Nephron progenitor cell (in vitro differentiated cells): ENCODE results near the gene ETF1.

ENCODE experiments used
- DNase-seq: peaks from one replicate; pipeline ENCODE4 v3.0.0; 2021
- H3K27ac Mint-ChIP-seq: 2 replicates; pipeline ENCODE4 v1.8.0; 2021; ENCODE audit warnings: mild to moderate bottlenecking, moderate library complexity, mixed read lengths
- H3K27me3 Mint-ChIP-seq: 2 replicates; pipeline ENCODE4 v1.8.0; 2021; ENCODE audit warnings: mild to moderate bottlenecking, low read depth, mixed read lengths; ENCODE audit not compliant: poor library complexity
- H3K36me3 Mint-ChIP-seq: 2 replicates; pipeline ENCODE4 v1.8.0; 2021; ENCODE audit warnings: low read depth, mixed read lengths
- H3K4me1 Mint-ChIP-seq: 2 replicates; pipeline ENCODE4 v1.8.0; 2021; ENCODE audit warnings: mixed read lengths
- H3K4me3 Mint-ChIP-seq: 2 replicates; pipeline ENCODE4 v1.8.0; 2021; ENCODE audit warnings: mild to moderate bottlenecking, moderate library complexity, mixed read lengths
- H3K9me3 Mint-ChIP-seq: 2 replicates; pipeline ENCODE4 v1.8.0; 2021; ENCODE audit warnings: mild to moderate bottlenecking, moderate library complexity, mixed read lengths
- TF ChIP-seq, protein P1 (sequence below): fragments of 200-600 bp; sonication (generic); IDR thresholded peaks from 2 replicates; pipeline ENCODE4 v1.5.0; 2021; ENCODE audit warnings: antibody characterized with exemption

Gene ETF1

DNA sequence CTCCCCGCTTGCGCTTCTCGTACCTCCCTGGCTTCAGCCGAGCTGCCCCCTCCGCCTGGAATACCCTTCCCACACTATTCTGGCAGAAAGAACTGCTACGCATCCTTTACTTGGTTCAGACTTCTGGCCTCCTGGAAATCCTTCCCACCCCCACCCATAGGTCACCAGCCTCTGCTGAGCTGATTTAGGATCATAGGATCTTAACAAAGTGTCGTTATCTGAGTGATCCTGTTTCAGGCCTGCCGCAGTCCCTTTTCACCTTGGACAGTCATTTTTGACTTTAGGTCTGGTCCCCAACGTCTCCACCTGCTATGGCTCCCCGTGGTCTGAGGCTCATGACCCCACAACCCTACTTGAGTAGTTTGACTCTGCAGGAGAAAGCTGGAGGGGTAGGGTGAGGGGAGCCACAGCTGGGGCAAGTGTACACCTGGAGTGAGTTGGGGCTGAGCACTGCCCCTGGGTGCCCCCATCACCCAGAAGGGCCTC lies 50.4 kb downstream of the ETF1 start:
- peak overlapping the region; percentile 90 for H3K4me3 Mint-ChIP-seq
- no peaks in the 10 kb centered on the region for H3K36me3 Mint-ChIP-seq
- TF ChIP-seq, protein P1, sequence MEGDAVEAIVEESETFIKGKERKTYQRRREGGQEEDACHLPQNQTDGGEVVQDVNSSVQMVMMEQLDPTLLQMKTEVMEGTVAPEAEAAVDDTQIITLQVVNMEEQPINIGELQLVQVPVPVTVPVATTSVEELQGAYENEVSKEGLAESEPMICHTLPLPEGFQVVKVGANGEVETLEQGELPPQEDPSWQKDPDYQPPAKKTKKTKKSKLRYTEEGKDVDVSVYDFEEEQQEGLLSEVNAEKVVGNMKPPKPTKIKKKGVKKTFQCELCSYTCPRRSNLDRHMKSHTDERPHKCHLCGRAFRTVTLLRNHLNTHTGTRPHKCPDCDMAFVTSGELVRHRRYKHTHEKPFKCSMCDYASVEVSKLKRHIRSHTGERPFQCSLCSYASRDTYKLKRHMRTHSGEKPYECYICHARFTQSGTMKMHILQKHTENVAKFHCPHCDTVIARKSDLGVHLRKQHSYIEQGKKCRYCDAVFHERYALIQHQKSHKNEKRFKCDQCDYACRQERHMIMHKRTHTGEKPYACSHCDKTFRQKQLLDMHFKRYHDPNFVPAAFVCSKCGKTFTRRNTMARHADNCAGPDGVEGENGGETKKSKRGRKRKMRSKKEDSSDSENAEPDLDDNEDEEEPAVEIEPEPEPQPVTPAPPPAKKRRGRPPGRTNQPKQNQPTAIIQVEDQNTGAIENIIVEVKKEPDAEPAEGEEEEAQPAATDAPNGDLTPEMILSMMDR: no peak
- H3K4me1 Mint-ChIP-seq: peaks cover 47% of the 10 kb centered on the region
- no peaks in the 10 kb centered on the region for H3K9me3 Mint-ChIP-seq
- H3K27me3 Mint-ChIP-seq: peaks cover 14% of the 10 kb centered on the region
- no peak for DNase-seq
- peak overlapping the region; percentile 29 for H3K27ac Mint-ChIP-seq

DNA sequence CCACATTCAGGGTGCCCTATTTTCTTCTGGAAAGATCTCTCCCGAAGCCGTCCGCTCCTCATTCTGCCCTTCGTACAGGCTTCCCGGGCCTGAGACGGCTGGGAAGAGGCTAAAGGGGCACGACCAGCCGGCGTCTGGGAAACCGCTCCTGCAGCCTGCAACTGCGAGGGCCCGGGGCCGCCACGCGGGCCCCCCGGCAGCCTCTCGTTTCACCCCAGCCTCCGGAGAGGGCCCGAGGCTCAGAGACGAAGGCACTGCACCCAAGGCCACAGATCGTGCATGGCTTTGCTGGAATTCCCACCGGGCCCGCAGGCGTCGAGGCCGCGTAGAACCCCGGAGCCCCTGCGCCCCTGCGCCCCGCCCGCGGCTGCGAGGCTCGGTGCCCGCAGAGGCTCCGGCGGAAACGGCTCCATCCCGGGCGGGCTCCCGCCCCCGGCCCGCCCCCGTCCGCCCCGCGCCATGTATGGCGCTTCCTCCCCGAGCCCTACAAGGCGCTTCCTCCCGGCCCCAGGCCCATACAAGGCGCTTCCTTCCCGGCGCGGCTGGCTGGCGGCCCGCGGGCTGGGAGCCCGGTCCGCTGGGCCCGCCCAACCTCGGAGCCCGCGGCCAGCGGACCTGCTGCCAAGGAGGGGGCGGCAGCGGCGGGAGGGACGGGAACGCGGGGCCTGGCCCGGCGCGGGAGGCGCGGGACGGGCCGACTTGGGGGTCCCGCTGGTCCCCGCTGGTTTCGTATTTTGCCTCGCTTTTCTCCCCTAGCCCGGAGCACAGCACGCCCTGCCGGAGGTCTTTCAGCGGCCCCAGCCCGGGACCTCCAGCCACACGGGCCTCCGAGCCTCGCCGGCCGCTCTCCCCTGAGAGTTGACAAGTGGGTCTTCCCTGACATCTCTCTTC lies 51.1 kb downstream of the ETF1 start:
- peaks cover 14% of the 10 kb centered on the region for H3K27me3 Mint-ChIP-seq
- no peaks in the 10 kb centered on the region for H3K36me3 Mint-ChIP-seq
- no peaks in the 10 kb centered on the region for H3K9me3 Mint-ChIP-seq
- no peak overlapping the region for H3K27ac Mint-ChIP-seq
- H3K4me3 Mint-ChIP-seq: peak overlapping the region; percentile 90
- peak; percentile 73 for DNase-seq
- TF ChIP-seq, protein P1: no peak
- peaks cover 51% of the 10 kb centered on the region for H3K4me1 Mint-ChIP-seq

DNA sequence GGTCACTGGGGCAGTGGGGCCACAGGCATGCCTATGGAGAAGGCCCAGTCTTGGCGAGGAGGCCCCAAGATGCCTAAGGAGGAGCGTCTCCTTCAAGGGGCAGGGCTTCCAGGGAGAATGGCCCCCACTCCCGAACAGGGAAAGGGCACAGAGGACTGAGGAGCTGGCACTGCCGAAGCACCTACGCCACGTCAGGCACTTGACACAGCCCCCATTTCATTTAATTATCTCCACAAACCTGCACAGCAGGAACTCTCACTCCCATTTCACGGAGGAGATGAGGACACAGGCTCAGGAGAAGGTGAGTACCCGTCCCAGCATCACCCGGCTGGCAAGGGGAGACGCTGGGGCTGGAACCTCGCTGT lies 51.8 kb downstream of the ETF1 start:
- peaks cover 18% of the 10 kb centered on the region for H3K27me3 Mint-ChIP-seq
- no peaks in the 10 kb centered on the region for H3K9me3 Mint-ChIP-seq
- DNase-seq: no peak
- TF ChIP-seq, protein P1: no peak
- H3K27ac Mint-ChIP-seq: no peak overlapping the region
- no peaks in the 10 kb centered on the region for H3K36me3 Mint-ChIP-seq
- H3K4me1 Mint-ChIP-seq: peaks cover 56% of the 10 kb centered on the region
- H3K4me3 Mint-ChIP-seq: peak overlapping the region; percentile 72

DNA sequence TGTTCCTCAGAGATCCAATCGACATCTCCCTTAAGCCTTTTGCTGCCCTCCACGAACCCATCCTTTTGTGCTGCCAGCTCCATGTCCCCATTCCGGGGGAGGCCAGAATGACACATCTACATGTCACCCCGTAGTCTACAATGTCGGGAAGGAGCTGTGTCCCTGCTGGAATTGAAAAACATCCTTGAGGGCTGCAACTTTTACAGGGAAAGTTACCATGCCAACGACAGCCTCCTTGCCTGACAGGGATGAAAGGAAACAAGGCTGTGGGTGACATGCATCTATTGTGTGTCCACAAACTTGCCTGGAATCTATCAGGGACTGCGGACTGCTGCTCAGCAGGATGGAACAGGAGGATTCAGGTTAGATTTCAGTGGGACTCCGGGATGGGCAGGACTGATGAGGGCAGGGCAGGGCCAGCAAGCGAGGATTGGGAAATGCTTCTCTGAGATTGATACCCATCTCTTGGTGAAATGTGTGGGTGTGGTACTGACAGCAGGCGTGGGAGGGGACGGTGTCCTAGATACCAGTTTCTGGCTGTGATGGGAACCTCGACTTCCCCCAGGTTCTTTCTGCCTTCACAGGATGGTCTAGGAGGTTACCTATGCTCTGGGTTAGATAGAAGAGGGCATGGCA lies 52.3 kb downstream of the ETF1 start:
- H3K9me3 Mint-ChIP-seq: no peaks in the 10 kb centered on the region
- H3K4me3 Mint-ChIP-seq: peak overlapping the region; percentile 72
- peaks cover 56% of the 10 kb centered on the region for H3K4me1 Mint-ChIP-seq
- no peak for DNase-seq
- H3K27ac Mint-ChIP-seq: no peak overlapping the region
- H3K36me3 Mint-ChIP-seq: no peaks in the 10 kb centered on the region
- peaks cover 18% of the 10 kb centered on the region for H3K27me3 Mint-ChIP-seq
- TF ChIP-seq, protein P1: no peak

DNA sequence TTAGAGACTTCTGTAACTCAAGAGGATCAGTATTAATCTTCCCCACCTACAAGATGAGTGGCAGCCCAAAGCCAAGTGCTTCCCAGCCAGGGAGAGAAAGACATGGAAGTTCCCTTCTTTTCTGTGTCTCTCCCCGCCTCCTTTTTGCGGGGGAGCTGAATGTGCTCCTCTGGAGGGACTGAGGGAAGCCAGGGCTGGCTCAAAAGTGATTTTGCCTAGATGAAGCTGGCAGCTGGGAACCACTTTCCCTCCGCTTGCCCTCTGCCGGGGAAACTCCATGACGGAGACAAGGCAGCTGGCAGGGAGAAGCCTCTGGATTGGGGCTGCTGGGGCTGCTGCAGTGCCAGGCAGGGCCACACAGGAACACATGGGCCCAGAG lies 53.4 kb downstream of the ETF1 start:
- H3K9me3 Mint-ChIP-seq: no peaks in the 10 kb centered on the region
- H3K27me3 Mint-ChIP-seq: peaks cover 20% of the 10 kb centered on the region
- TF ChIP-seq, protein P1: no peak
- no peak for DNase-seq
- peak overlapping the region; percentile 13 for H3K4me3 Mint-ChIP-seq
- H3K4me1 Mint-ChIP-seq: peaks cover 52% of the 10 kb centered on the region
- peak overlapping the region; percentile 15 for H3K27ac Mint-ChIP-seq
- no peaks in the 10 kb centered on the region for H3K36me3 Mint-ChIP-seq
